Glutamatergic neuron (in vitro differentiated cells): Measurements from ENCODE around the gene GLB1L2. TPM values are rescaled to one million over a fixed set of nuclear protein-coding genes. Genes with fewer than 3 reads are reported as not detected.

Experiments used
- DNase-seq: peaks from one replicate; pipeline ENCODE4 v3.0.0; 2022
- H3K27ac Mint-ChIP-seq: one replicate; pipeline ENCODE4 v1.8.0; 2020; ENCODE audit warnings: mild to moderate bottlenecking, mixed read lengths, inconsistent platforms; ENCODE audit not compliant: unreplicated experiment
- H3K27me3 Mint-ChIP-seq: one replicate; pipeline ENCODE4 v1.8.0; 2020; ENCODE audit warnings: mild to moderate bottlenecking, moderate library complexity, mixed read lengths, inconsistent platforms; ENCODE audit not compliant: unreplicated experiment
- H3K36me3 Mint-ChIP-seq: one replicate; pipeline ENCODE4 v1.8.0; 2020; ENCODE audit warnings: mild to moderate bottlenecking, mixed read lengths, inconsistent platforms; ENCODE audit not compliant: unreplicated experiment
- H3K4me1 Mint-ChIP-seq: one replicate; pipeline ENCODE4 v1.8.0; 2020; ENCODE audit warnings: mild to moderate bottlenecking, low read depth, mixed read lengths, inconsistent platforms; ENCODE audit not compliant: unreplicated experiment
- H3K4me3 Mint-ChIP-seq: one replicate; pipeline ENCODE4 v1.8.0; 2020; ENCODE audit warnings: mild to moderate bottlenecking, mixed read lengths, inconsistent platforms; ENCODE audit not compliant: unreplicated experiment
- H3K9me3 Mint-ChIP-seq: one replicate; pipeline ENCODE4 v1.8.0; 2020; ENCODE audit warnings: mild to moderate bottlenecking, moderate library complexity, mixed read lengths, inconsistent platforms; ENCODE audit not compliant: unreplicated experiment
- CTCF ChIP-seq: fragments of 200-600 bp; sonication (generic); IDR thresholded peaks from one replicate; pipeline ENCODE4 v1.5.0; 2021; ENCODE audit not compliant: partially characterized antibody, unreplicated experiment
- total RNA-seq: library from RNA; stranded (reverse); fragmentation: NEBNext Ultra II Directional; extraction: Animal tissue kit (Norgen Biotek cat#: 25700); gene quantifications from one replicate; pipeline ENCODE4 v1.2.1, GENCODE V29; 2021; ENCODE audit not compliant: unreplicated experiment

GLB1L2 gene
- total RNA-seq, 1 donor from 2014 or later: 1.0 TPM

DNA sequence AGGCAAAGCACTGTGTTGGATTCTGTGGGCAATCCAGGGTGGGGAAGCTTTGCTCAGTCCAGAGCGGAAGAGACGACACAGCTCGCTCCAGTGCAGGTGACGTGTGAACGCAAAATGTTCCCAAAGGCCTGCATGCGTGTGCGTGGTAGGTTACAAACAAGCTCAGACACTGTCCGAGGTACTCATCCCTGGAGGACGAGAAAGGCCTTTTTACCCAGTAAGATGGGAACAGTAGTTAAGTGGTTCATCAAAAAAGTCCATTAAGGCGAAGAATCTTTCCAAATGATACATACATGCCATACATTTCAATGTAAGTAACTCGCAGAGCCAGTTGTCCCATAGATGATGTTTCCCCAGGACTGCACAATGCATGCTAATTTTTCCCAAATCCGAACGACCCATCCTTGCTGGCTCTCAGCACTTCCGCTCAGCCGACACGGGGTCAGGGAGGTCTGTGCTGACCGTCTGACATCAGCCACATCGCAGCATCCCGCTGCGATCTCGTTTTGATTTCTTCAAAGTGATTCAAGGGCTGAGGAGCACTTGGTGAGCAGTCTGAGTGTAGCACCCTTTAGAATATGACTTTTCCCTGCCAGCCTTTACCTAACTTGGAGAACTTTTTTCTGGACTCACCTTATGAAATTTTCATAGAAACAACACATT lies 61.3 kb downstream of the GLB1L2 start:
- no peak for TF ChIP-seq CTCF
- Mint-ChIP-seq H3K4me3 (peak overlapping the region; percentile 40), H3K4me1 (peaks cover 50% of the 10 kb centered on the region), H3K27me3 (peaks cover 18% of the 10 kb centered on the region), H3K9me3 (peaks cover 22% of the 10 kb centered on the region), H3K27ac (peak overlapping the region; percentile 87), H3K36me3 (peaks cover 6% of the 10 kb centered on the region)
- DNase-seq: no peak

DNA sequence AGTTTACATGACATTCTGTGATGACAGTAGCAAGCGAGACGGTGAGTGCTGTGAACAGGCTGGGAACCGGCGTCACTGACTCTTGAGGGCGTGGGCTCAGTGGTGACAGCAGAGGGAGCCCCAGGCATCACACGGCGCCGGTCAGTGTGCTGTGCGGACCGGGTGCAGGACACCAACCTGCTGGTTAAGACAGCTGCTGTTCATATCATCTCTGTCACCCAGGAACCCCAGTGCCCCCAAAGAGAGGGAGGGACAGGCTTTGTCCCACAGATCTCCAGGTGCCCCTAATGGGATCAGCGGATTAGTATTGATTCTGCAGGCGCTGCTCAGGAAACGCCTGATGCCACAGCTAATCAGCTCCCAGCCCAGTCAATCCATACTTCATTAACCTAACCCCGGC lies 61.9 kb downstream of the GLB1L2 start:
- H3K4me1 Mint-ChIP-seq: peaks cover 54% of the 10 kb centered on the region
- peak; percentile 74 for DNase-seq
- H3K27me3 Mint-ChIP-seq: peaks cover 18% of the 10 kb centered on the region
- peak overlapping the region; percentile 87 for H3K27ac Mint-ChIP-seq
- TF ChIP-seq CTCF: no peak
- H3K36me3 Mint-ChIP-seq: peaks cover 6% of the 10 kb centered on the region
- peak overlapping the region; percentile 49 for H3K4me3 Mint-ChIP-seq
- peaks cover 21% of the 10 kb centered on the region for H3K9me3 Mint-ChIP-seq

GRCh38 chr11:134394311-134394710 lies 62.5 kb downstream of the GLB1L2 start:
- no peak for TF ChIP-seq CTCF
- peaks cover 16% of the 10 kb centered on the region for H3K27me3 Mint-ChIP-seq
- H3K36me3 Mint-ChIP-seq: no peaks in the 10 kb centered on the region
- H3K4me1 Mint-ChIP-seq: peaks cover 58% of the 10 kb centered on the region
- peak overlapping the region; percentile 89 for H3K27ac Mint-ChIP-seq
- DNase-seq: no peak
- H3K9me3 Mint-ChIP-seq: peaks cover 16% of the 10 kb centered on the region
- peak overlapping the region; percentile 49 for H3K4me3 Mint-ChIP-seq

- DNase-seq: no peak
- Mint-ChIP-seq H3K9me3 (peaks cover 16% of the 10 kb centered on the region), H3K36me3 (no peaks in the 10 kb centered on the region), H3K4me3 (no peak overlapping the region), H3K27me3 (peaks cover 16% of the 10 kb centered on the region), H3K4me1 (peaks cover 58% of the 10 kb centered on the region), H3K27ac (peak overlapping the region; percentile 89)
- TF ChIP-seq CTCF: no peak
These were observed 63.2 kb downstream of the GLB1L2 start for GRCh38 chr11:134395002-134395401.

- TF ChIP-seq CTCF: no peak
- Mint-ChIP-seq H3K4me1 (peaks cover 52% of the 10 kb centered on the region), H3K27ac (peak overlapping the region; percentile 60), H3K36me3 (peaks cover 11% of the 10 kb centered on the region), H3K27me3 (peaks cover 15% of the 10 kb centered on the region), H3K4me3 (peak overlapping the region; percentile 38), H3K9me3 (peaks cover 16% of the 10 kb centered on the region)
- no peak for DNase-seq
These were observed 65.7 kb downstream of the GLB1L2 start for GRCh38 chr11:134397304-134398078.
